HG02678 (cell line): ENCODE results near the gene ZNF670.
"Not testable (repeated sequence)": the region's sequence is repeated elsewhere in the genome, so short reads cannot be mapped to it uniquely, and the experiment has no call there.

Experiments used
- ATAC-seq: cut with Tn5 transposase; IDR thresholded peaks from one replicate; pipeline ENCODE4 v1.9.1; 2021; ENCODE audit warnings: mild to moderate bottlenecking, moderate library complexity; ENCODE audit not compliant: unreplicated experiment

The ZNF670 gene

DNA sequence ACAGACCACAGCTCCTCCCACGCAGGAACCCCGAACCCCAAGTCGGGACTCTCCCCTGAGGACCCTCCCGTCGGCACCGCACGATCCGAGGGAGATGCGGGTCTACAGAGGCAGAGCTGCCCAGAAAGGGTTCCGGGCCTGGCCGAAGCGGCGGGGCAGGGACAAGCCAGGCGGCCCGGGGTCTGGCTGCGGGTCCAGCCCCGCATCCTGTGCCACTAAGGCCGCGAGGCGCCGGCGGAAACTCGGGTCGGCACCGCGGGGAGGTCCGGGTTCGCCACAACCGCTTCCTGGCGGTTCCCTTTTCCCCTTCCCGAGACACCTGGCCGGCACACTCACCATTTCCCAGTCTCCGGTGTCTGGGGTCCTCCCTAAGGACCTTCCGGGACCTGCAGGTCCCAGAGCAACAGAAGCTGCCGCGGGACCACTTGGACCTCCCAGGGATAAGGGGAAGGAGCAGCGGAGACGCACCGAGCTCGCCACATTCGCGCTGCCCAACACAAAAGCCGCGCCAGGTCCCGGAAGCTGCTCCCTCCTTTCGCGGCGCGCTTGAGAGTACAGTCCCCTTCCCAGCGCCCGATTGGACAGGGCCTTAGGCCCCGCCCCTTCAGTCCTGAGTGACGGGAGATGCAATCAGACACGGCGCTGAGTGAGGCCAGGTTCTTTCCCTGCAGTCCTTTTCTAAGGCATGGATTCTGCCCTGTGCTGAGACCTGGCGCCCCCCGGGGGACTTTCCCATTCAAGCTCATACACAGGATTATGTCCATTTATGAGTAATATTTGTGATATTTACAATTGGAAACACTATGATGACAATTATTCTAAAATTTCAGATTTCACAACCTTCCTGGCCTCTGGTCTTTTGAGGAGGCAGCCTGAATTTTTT, at the start of gene ZNF670:
ZNF670 (minus strand) TSS at position 554 of the 883 bp plus-strand sequence; CDS start at position 339, 215 bp downstream.
- ATAC-seq: peak; percentile 99

- not testable (repeated sequence) for ATAC-seq
These were observed 49.1 kb upstream of the ZNF670 start for GRCh38 chr1:247127519-247128282.

GRCh38 chr1:247126601-247127000, 48.0 kb upstream of the ZNF670 start:
- peak; percentile 54 for ATAC-seq

GRCh38 chr1:247126166-247126565, 47.6 kb upstream of the ZNF670 start:
- peak; percentile 98 for ATAC-seq

DNA sequence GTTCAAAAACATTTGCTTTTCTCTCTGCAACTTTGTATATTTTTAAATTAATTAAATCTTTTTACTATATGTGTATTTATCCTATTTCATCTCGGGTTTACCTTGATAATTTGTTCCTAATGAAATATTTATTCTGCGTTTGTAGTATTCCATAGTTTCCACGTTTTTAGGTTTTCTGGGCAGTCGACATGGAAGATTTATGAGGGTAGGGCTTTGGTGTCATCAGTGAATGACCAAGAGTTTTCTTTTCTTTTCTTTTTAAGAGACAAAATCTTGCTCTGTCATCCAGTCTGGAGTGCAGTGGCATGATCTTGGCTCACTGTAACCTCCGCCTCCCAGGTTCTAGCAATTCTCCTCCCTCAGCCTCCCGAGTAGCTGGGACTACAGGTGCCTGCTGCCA, 42.8 kb upstream of the ZNF670 start:
- ATAC-seq: no peak

GRCh38 chr1:247120408-247120668, 41.7 kb upstream of the ZNF670 start:
- ATAC-seq: not testable (repeated sequence)

GRCh38 chr1:247119600-247120407, 41.2 kb upstream of the ZNF670 start:
- no peak for ATAC-seq

DNA sequence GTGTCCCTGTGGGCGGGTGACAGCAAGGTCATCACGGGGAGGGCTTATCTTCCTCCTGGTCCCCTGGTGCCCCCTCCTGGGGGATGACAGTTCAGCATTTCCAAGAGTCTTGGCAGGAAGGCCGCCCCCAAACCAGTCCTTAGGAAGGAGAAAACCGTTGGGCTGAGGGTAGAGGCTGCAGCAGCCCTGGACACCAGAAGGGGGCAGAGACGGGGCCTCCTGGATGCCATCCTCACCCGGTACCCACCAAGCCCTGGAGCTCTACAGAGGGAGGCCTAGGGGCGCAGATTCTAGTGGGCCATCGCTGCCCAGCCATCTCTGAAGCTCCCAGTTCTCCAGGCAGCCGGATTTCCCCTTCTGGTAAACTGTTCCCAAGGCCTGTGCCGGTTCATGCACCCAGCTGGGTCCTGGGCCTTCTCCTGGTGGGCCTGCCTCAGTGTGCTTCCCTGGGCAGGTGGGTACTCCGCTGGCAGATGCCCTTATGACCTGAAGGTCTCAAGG, 40.4 kb upstream of the ZNF670 start:
- ATAC-seq: no peak

DNA sequence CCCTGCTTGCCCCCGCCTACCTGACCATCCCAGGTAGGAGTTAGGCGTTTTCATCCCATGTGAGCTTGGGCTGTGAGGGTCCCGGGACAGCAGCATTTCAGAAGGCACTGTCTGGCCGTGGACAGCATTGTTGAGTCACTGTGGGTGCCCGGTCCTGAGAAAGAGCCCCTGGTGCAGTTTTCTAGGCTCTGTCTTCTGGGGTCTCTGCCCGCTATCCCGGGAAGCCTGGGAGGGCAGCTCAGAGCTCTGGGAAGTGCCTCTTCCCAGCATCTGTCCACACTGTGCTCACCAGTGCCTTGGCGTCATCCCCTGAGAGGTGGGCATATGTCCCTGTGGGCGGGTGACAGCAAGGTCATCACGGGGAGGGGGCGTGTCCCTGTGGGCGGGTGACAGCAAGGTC, 36.9 kb upstream of the ZNF670 start:
- ATAC-seq: no peak

GRCh38 chr1:247115141-247115510, 36.5 kb upstream of the ZNF670 start:
- no peak for ATAC-seq

DNA sequence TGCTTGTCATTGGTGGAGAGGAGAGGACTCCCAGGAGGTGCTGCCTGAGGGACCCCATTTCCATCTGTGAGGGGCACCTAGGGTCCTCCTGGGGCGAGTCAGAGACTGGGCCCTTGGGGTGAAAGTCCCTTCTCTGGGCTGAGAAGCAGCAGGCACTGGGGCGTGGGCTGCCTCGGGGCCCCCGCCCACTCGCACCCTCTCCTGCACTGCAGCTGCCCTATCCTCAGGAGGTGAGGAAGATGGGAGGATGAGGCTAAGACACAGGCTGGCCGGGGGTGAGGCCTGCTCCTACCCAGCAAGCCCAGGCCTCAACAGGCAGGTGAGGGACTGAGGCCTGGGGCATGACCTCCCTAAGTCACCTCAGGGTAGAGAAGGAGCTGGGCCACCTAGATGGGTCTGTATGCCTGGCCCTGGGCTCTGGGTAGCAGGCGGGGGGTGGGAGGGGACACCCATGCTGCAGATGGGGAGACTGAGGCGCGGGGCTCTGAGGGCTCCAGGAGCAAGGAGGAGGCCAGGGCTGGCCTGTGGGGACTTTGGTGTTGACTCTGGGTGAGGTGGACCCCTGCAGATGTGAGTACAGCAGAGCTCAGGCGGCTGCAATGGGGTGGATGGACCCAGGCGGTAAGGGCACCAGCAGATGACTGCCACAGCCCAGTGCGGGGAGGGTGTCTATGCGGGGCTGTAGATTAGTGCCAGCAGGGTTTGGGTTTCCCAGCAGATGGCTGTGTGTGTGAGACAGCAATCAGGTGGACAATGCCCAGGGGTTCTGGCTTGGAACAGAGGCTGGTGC, 35.9 kb upstream of the ZNF670 start:
- no peak for ATAC-seq

DNA sequence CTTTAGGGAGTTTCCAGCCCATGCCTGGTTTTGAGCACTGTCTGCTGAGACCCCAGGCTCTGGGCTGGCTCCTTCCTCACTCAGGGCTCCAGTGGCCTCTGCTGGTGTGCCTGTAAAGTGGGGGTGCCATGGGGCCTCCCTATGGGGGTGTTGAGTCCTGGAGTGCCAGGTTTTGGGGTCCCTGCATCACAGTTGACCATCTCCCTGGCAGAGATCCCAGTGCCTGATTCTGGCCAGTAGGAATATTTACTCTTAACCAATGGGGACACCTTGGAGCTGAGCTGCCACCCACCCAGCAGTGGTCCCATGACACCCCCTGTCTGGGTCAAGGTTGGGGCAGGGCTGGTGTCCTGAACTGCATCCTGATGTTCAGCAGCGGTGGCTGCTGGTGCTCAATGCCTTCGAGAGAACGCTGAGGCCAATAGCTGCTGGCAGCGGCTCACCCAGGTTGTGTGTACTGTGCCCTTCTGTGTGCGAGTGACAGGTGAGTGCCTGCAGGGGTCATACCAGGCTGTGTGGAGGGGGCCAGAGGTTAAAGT, 35.2 kb upstream of the ZNF670 start:
- ATAC-seq: no peak

DNA sequence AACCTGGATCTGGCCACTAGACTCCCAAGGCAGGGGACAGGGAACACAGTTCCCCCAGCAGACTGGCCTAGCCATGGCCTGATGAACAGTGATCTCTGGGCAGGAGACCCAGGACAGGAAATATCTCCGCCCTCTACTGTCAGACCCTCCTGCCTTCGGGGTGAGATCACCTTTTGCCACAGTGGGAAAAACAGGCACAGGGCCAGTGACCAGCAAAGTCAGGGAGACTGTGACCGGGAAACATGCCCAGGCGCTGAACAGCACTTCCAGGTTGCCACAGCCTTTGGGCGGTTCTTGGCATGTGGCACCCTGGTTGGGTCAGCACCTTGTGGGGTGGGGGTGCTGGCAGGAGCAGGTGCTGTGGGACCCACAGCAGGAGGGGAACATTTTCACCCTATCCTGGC, 34.5 kb upstream of the ZNF670 start:
- no peak for ATAC-seq

- no peak for ATAC-seq
These were observed 33.8 kb upstream of the ZNF670 start for GRCh38 chr1:247112479-247112781.

GRCh38 chr1:247111700-247112478, 33.3 kb upstream of the ZNF670 start:
- ATAC-seq: peak; percentile 41

GRCh38 chr1:247111259-247111699, 32.7 kb upstream of the ZNF670 start:
- ATAC-seq: peak; percentile 39

DNA sequence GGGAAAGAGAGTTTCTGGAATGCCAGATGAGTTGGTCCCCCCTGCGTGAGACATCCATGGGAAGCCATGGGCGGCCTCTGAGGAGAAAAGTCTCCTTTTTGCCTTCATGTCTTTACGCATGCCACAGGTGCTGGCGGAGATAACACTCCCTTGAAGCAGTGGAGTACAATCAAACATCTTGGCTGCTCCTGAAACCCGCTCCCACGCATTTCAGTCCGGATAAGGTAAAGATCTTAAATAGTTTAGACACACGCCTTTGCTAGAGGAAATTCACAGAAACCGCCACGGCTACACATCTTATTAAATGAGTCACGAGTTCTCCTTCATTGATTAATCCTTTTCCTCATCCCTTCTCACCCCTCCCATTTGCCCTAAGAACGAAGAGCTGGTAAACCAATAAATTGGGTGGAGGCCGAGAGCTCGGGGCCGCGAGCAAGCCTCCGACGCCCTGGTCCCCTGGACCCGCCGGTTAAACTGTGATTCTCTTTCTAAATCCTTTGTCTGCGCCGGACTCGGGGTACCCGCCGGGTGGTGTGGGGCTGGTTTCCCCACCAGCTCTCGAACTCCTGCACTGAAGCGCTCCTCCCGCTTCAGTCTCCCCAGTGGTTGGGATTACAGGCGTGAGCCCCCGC, 32.1 kb upstream of the ZNF670 start:
- ATAC-seq: peak; percentile 20

- no peak for ATAC-seq
These were observed 29.1 kb upstream of the ZNF670 start for GRCh38 chr1:247107694-247108093.

DNA sequence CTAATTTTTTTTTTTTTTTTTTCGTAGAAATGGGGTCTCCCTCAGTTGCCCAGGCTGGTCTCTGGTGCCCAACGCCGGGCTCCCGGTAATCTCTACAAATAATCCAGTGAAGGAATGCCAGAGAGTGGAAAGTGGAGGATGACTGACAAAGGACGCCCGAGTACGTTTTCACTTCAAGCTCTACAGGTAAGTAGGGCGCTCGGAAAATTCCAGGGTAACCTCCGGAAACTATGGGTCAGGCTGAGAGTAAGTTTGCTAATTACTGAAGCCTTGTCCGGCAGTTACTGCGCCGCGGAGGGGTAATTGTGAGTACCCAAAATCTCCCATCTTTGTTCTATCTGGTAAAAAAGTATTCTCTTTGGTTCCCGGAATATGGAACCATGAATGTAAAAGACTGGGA, 27.4 kb upstream of the ZNF670 start:
- ATAC-seq: no peak
